HepG2 (cell line): ENCODE measurements around the gene MRPL14. TPM values are rescaled to one million over a fixed set of nuclear protein-coding genes. Genes with fewer than 3 reads are reported as not detected.

Experiments used
- CCDC6 ChIP-seq: sonication (generic); formaldehyde crosslinking; IDR thresholded peaks from 2 replicates; pipeline ENCODE4 v1.8.1; 2022; ENCODE audit warnings: mild to moderate bottlenecking, missing genetic modification reagents, moderate library complexity
- CENPX ChIP-seq: sonication (generic); formaldehyde crosslinking; IDR thresholded peaks from 2 replicates; pipeline ENCODE4 v1.9.0; 2021; ENCODE audit warnings: mild to moderate bottlenecking, missing genetic modification reagents, moderate library complexity
- DNMT3B ChIP-seq: conservative IDR thresholded peaks from 2 replicates; pipeline ENCODE4 v1.6.1; 2016; ENCODE audit warnings: missing biosample characterization, control low read depth
- FOXA3 ChIP-seq: IDR thresholded peaks from 2 replicates; pipeline ENCODE4 v1.6.1; 2016; ENCODE audit warnings: missing genetic modification reagents, missing compliant biosample characterization
- FOXO1 ChIP-seq: sonication (generic); formaldehyde crosslinking; IDR thresholded peaks from 2 replicates; pipeline ENCODE4 v1.4.0; 2020; ENCODE audit warnings: missing genetic modification reagents
- GATAD2A ChIP-seq: IDR thresholded peaks from 2 replicates; pipeline ENCODE4 v1.6.1; 2016
- HHEX ChIP-seq: IDR thresholded peaks from 2 replicates; pipeline ENCODE4 v1.6.1; 2016; ENCODE audit warnings: control low read depth
- HMG20A ChIP-seq: IDR thresholded peaks from 2 replicates; pipeline ENCODE4 v1.6.1; 2016; ENCODE audit warnings: borderline replicate concordance
- HMG20B ChIP-seq: conservative IDR thresholded peaks from 2 replicates; pipeline ENCODE4 v1.6.1; 2016; ENCODE audit warnings: missing genetic modification reagents, missing compliant biosample characterization
- KDM4B ChIP-seq: sonication (generic); formaldehyde crosslinking; IDR thresholded peaks from 2 replicates; pipeline ENCODE4 v1.4.0; 2020; ENCODE audit warnings: missing genetic modification reagents
- KDM5A ChIP-seq: fragments of 200-600 bp; sonication (generic); IDR thresholded peaks from 2 replicates; pipeline ENCODE4 v1.7.0; 2018; ENCODE audit warnings: antibody characterized with exemption, mild to moderate bottlenecking, low read length, borderline replicate concordance
- MED1 ChIP-seq: sonication (generic); formaldehyde crosslinking; IDR thresholded peaks from 2 replicates; pipeline ENCODE4 v1.4.0; 2020; ENCODE audit warnings: missing genetic modification reagents
- NFKB2 ChIP-seq: sonication (generic); formaldehyde crosslinking; IDR thresholded peaks from 2 replicates; pipeline ENCODE4 v1.4.0; 2020; ENCODE audit warnings: missing genetic modification reagents, borderline replicate concordance
- PHB2 ChIP-seq: fragments of 450-650 bp; IDR thresholded peaks from 2 replicates; pipeline ENCODE4 v1.6.1; 2018; ENCODE audit not compliant: partially characterized antibody
- RARA ChIP-seq: IDR thresholded peaks from 2 replicates; pipeline ENCODE4 v1.6.1; 2016; ENCODE audit warnings: missing genetic modification reagents, missing compliant biosample characterization
- RNF2 ChIP-seq: fragments of 450-650 bp; conservative IDR thresholded peaks from 2 replicates; pipeline ENCODE4 v1.6.1; 2016; ENCODE audit warnings: low read depth
- SRSF4 ChIP-seq: fragments of 200-400 bp; formaldehyde crosslinking; IDR thresholded peaks from one replicate; pipeline ENCODE4 v1.6.1; 2018; ENCODE audit warnings: mild to moderate bottlenecking, low read depth, low read length, moderate library complexity; ENCODE audit not compliant: poor library complexity, severe bottlenecking
- SUZ12 ChIP-seq: fragments of 150-350 bp; IDR thresholded peaks from 2 replicates; pipeline ENCODE4 v1.6.1; 2014; ENCODE audit warnings: low read depth, low read length
- ZC3H4 ChIP-seq: sonication (generic); formaldehyde crosslinking; IDR thresholded peaks from 2 replicates; pipeline ENCODE4 v1.4.0; 2020; ENCODE audit warnings: missing genetic modification reagents, borderline replicate concordance
- ZGPAT ChIP-seq: IDR thresholded peaks from 2 replicates; pipeline ENCODE4 v1.6.1; 2016; ENCODE audit warnings: mild to moderate bottlenecking
- ZNF510 ChIP-seq: sonication (generic); formaldehyde crosslinking; IDR thresholded peaks from 2 replicates; pipeline ENCODE4 v1.4.0; 2020; ENCODE audit warnings: low read depth, mild to moderate bottlenecking, missing genetic modification reagents
- ZNF557 ChIP-seq: sonication (generic); formaldehyde crosslinking; IDR thresholded peaks from 2 replicates; pipeline ENCODE4 v1.4.0; 2020; ENCODE audit warnings: missing genetic modification reagents
- ZNF781 ChIP-seq: sonication (generic); formaldehyde crosslinking; IDR thresholded peaks from 2 replicates; pipeline ENCODE4 v1.5.1; 2020; ENCODE audit warnings: borderline replicate concordance, mild to moderate bottlenecking, missing genetic modification reagents; ENCODE audit errors: not compliant biosample characterization
- polyA plus RNA-seq, 8 experiments: library from polyadenylated mRNA; depleted of rRNA in 3 of 8; stranded (reverse) in 7 of 8; unstranded in 1 of 8; fragments of >200 nt; fragmentation: Illumina TruSeq in 4 of 8; extraction: Trizol in 4 of 8; gene quantifications; 2 replicates each; pipeline versions ENCODE4 v1.2.1 to v1.2.3, GENCODE V29; 2011 to 2016; ENCODE audit warnings: low read depth in 4 of 8, missing spikeins in 1 of 8, mixed read lengths in 1 of 8; ENCODE audit not compliant: insufficient read depth in 1 of 8
- total RNA-seq, 5 experiments: library from RNA; depleted of rRNA; stranded (reverse); fragments of >200 nt; fragmentation: Illumina TruSeq; extraction: Trizol; gene quantifications; 2 replicates each; pipeline ENCODE4 v1.2.3, GENCODE V29; 2016; ENCODE audit warnings: low read depth in 1 of 5
- TF ChIP-seq, protein P1 (sequence below): sonication (generic); formaldehyde crosslinking; IDR thresholded peaks from 2 replicates; pipeline ENCODE4 v1.4.0; 2020; ENCODE audit warnings: low read depth, missing genetic modification reagents
- TF ChIP-seq, protein P2 (sequence below): sonication (generic); formaldehyde crosslinking; IDR thresholded peaks from 2 replicates; pipeline ENCODE4 v1.8.0; 2022; ENCODE audit warnings: missing genetic modification reagents, mild to moderate bottlenecking, inconsistent platforms, borderline replicate concordance

The MRPL14 gene
- total and polyA plus RNA-seq, 2 of the 13 experiments (the other 11 are each of a cell fraction or from before 2014, with no cell fraction given): 157 to 178 TPM

DNA sequence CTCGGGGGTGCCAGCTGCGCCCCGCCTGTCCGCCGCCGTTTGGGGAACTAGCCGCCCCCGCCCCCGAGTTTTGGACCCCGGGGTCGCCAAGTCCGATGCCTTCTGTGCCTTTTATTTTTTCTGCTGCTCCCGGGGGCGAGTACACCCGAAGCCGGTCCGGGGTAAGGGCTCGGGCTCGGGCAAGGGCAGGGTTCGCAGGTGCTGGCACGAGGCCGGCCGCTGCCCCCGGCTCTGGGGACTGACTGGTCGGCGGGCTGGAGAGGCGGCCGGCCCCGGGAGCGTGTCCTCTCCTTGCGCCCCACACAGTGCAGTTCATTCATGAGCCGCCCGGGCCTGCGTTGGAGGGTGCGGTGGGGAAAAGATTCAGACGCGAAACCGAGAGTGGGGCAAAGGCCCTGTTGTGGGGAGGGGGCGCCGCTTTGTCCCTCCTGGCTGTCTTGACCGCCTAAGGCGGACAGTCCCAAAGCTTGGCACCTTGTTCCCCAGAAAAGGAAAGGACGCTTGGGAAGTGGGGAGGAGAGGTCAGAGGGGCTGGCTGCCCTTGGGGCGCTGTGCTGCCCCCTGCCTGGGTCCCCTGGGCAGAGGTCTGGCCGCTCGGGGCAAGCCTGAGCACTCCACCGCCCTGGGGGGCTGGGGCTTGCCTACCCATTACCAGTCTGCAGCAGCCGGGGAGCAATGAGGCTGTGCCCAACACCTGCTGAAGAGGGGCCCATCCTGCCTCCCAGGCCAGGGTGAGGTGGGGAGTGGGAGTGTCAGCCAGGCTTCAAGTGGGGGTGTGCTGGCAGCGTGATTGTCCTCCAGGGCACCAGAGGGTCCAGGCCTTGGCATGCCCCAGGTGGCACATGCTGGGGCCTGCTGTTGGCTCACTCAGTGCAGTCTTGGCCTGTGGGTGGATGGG, 1.0 kb upstream of the MRPL14 start (continued):
- TF ChIP-seq, protein P1, sequence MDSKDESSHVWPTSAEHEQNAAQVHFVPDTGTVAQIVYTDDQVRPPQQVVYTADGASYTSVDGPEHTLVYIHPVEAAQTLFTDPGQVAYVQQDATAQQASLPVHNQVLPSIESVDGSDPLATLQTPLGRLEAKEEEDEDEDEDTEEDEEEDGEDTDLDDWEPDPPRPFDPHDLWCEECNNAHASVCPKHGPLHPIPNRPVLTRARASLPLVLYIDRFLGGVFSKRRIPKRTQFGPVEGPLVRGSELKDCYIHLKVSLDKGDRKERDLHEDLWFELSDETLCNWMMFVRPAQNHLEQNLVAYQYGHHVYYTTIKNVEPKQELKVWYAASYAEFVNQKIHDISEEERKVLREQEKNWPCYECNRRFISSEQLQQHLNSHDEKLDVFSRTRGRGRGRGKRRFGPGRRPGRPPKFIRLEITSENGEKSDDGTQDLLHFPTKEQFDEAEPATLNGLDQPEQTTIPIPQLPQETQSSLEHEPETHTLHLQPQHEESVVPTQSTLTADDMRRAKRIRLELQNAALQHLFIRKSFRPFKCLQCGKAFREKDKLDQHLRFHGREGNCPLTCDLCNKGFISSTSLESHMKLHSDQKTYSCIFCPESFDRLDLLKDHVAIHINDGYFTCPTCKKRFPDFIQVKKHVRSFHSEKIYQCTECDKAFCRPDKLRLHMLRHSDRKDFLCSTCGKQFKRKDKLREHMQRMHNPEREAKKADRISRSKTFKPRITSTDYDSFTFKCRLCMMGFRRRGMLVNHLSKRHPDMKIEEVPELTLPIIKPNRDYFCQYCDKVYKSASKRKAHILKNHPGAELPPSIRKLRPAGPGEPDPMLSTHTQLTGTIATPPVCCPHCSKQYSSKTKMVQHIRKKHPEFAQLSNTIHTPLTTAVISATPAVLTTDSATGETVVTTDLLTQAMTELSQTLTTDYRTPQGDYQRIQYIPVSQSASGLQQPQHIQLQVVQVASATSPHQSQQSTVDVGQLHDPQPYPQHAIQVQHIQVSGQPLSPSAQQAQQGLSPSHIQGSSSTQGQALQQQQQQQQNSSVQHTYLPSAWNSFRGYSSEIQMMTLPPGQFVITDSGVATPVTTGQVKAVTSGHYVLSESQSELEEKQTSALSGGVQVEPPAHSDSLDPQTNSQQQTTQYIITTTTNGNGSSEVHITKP (CRISPR knock-in tag): no peak
- TF ChIP-seq CCDC6 (CRISPR knock-in tag) (0 out of 2 replicates have a peak, but pooled peaks have one; percentile 82), ZGPAT (peak; percentile 67; the same call in 1 of the 2 replicates), FOXA3 (CRISPR knock-in tag) (no peak), RARA (no peak), HMG20A (CRISPR knock-in tag) (no peak), SUZ12 (no peak), MED1 (CRISPR knock-in tag) (no peak), DNMT3B (CRISPR knock-in tag) (no peak), NFKB2 (CRISPR knock-in tag) (peak; percentile 78; the same call in 1 of the 2 replicates), CENPX (CRISPR knock-in tag) (no peak), HHEX (no peak), SRSF4 (no peak), ZNF781 (CRISPR knock-in tag) (no peak), KDM4B (CRISPR knock-in tag) (no peak), GATAD2A (peak; percentile 21; the same call in 1 of the 2 replicates), ZNF510 (no peak), RNF2 (no peak), ZC3H4 (CRISPR knock-in tag) (no peak), FOXO1 (no peak; the same call in 1 of the 2 replicates), ZNF557 (no peak), KDM5A (no peak; the same call in 1 of the 2 replicates), HMG20B (0 out of 2 replicates have a peak, but pooled peaks have one; percentile 16), PHB2 (no peak)
- TF ChIP-seq, protein P2, sequence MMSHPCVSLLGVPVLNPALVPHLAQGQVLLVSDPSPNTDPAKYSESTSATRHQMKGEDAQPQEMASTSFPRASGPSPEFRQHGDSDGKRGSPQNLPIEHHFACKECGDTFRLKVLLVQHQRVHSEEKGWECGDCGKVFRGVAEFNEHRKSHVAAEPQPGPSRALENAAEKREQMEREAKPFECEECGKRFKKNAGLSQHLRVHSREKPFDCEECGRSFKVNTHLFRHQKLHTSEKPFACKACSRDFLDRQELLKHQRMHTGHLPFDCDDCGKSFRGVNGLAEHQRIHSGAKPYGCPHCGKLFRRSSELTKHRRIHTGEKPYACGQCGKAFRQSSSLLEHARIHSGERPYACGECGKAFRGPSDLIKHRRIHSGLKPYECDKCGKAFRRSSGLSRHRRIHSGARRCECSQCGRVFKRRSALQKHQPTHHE (CRISPR knock-in tag): 0 out of 2 replicates have a peak, but pooled peaks have one; percentile 18
